GM12878 (cell line): ENCODE data around the gene USH1C. TPM values are rescaled to one million over a fixed set of nuclear protein-coding genes. Genes with fewer than 3 reads are reported as not detected.

Experiments used
- ATAC-seq: fragments of 200-7000 bp; cut with Tn5 transposase; 3 replicates; pipeline ENCODE4 v1.9.1; 2020; ENCODE audit warnings: mild to moderate bottlenecking, moderate library complexity
- BruUV-seq: library from RNA; stranded (reverse); fragments of 400-500 nt; replicated peaks from 2 replicates; lab custom pipeline; 2021; lab: Mats Ljungman, UMichigan
- CTCF ChIA-PET: fragments of 300-600 bp; sonication (Branson Sonifier 250); formaldehyde crosslinking; extraction: SDS; loops from one replicate; lab custom pipeline; 2021; ENCODE audit warnings: inconsistent platforms; lab: Yijun Ruan, JAX
- POLR2A ChIA-PET: fragments of 350-600 bp; formaldehyde crosslinking; extraction: SDS; loops from one replicate; lab custom pipeline; 2021; ENCODE audit warnings: inconsistent platforms; lab: Charles Lee
- RAD21 ChIA-PET: fragments of 300-600 bp; sonication (Branson Sonifier 250); formaldehyde crosslinking; loops from one replicate; lab custom pipeline; 2023; ENCODE audit warnings: antibody characterized with exemption; ENCODE audit not compliant: unreplicated experiment; lab: Charles Lee
- SMC1A ChIA-PET: fragments of 300-600 bp; sonication (Branson Sonifier 250); formaldehyde crosslinking; loops from one replicate; lab custom pipeline; 2023; ENCODE audit not compliant: unreplicated experiment, uncharacterized antibody; lab: Charles Lee
- DNase-seq: peaks from one replicate; pipeline ENCODE4 v3.0.0-alpha.2; 2011; ENCODE audit warnings: low read depth, low spot score
- FAIRE-seq: peaks from 3 replicates; lab custom pipeline; 2011; peaks lifted over from hg19 to GRCh38; lab: Jason Lieb, UNC
- H2AFZ ChIP-seq: 2 replicates; pipeline ENCODE4 v1.6.0; 2011; ENCODE audit warnings: low read depth, low read length, control low read depth; ENCODE audit not compliant: control insufficient read depth
- H3K27ac ChIP-seq: 2 replicates; pipeline ENCODE4 v1.5.1; 2011; ENCODE audit warnings: control low read depth; ENCODE audit not compliant: control insufficient read depth, insufficient read depth
- H3K27me3 ChIP-seq, 2 experiments: replicated peaks in 1 of 2; 2 replicates each; pipeline versions ENCODE4 v1.6.0 to v1.6.1; 2011; ENCODE audit warnings: low read length in 1 of 2; ENCODE audit not compliant: control insufficient read depth in 2 of 2, insufficient read depth in 2 of 2
- H3K36me3 ChIP-seq, 2 experiments: 2 replicates each; pipeline ENCODE4 v1.5.1; 2011; ENCODE audit warnings: low read length in 1 of 2; ENCODE audit not compliant: control insufficient read depth in 2 of 2, insufficient read depth in 2 of 2
- H3K4me1 ChIP-seq: 2 replicates; pipeline ENCODE4 v1.6.1; 2011; ENCODE audit warnings: mild to moderate bottlenecking, low read length, moderate library complexity, mixed read lengths; ENCODE audit not compliant: control insufficient read depth, insufficient read depth
- H3K4me2 ChIP-seq: 2 replicates; pipeline ENCODE4 v1.6.0; 2011; ENCODE audit warnings: control low read depth; ENCODE audit not compliant: control insufficient read depth, insufficient read depth
- H3K4me3 ChIP-seq: fragments of 200-600 bp; sonication (generic); 2 replicates; pipeline ENCODE4 v1.5.1; 2016
- H3K79me2 ChIP-seq: 2 replicates; pipeline ENCODE4 v1.6.0; 2011; ENCODE audit warnings: low read length; ENCODE audit not compliant: control insufficient read depth, insufficient read depth
- H3K9ac ChIP-seq: 2 replicates; pipeline ENCODE4 v1.8.0; 2011; ENCODE audit warnings: low read length, control low read depth, mixed read lengths; ENCODE audit not compliant: control insufficient read depth, insufficient read depth
- H3K9me3 ChIP-seq: replicated peaks from 3 replicates; pipeline ENCODE4 v1.5.1; 2011; ENCODE audit warnings: mild to moderate bottlenecking, low read length; ENCODE audit not compliant: control insufficient read depth, insufficient read depth
- H4K20me1 ChIP-seq: 2 replicates; pipeline ENCODE4 v1.6.0; 2011; ENCODE audit not compliant: control insufficient read depth, insufficient read depth
- NFYA ChIP-seq: IDR thresholded peaks from 2 replicates; pipeline ENCODE4 v1.6.1; 2011; ENCODE audit warnings: low read depth, mild to moderate bottlenecking, low read length, improper control_type of control experiment, borderline replicate concordance
- NFYB ChIP-seq: IDR thresholded peaks from 2 replicates; pipeline ENCODE4 v1.6.1; 2011; ENCODE audit warnings: low read depth, mild to moderate bottlenecking, low read length, improper control_type of control experiment, moderate library complexity; ENCODE audit not compliant: insufficient read depth
- NR2C1 ChIP-seq: fragments of 450-650 bp; IDR thresholded peaks from 2 replicates; pipeline ENCODE4 v1.6.1; 2017; ENCODE audit warnings: antibody characterized with exemption, mild to moderate bottlenecking, moderate library complexity
- ZNF207 ChIP-seq: fragments of 450-650 bp; IDR thresholded peaks from 2 replicates; pipeline ENCODE4 v1.6.1; 2014; ENCODE audit warnings: antibody characterized with exemption, mild to moderate bottlenecking, borderline replicate concordance
- WGBS: methylation state at CpG from one replicate; pipeline ENCODE4 v1.1.6; 2016; ENCODE audit warnings: low lambda C conversion rate; ENCODE audit not compliant: insufficient replicate concordance, insufficient coverage; ENCODE audit errors: missing lambda C conversion rate; 5-methylcytosine and 5-hydroxymethylcytosine counted together
- in situ Hi-C: fragments of 300-500 bp; cut with MboI; formaldehyde crosslinking; loops from 9 replicates; pipeline ENCODE4 v1.14.3; 2018; ENCODE audit warnings: mixed read lengths
- intact Hi-C: fragments of 100-400 bp; cut with micrococcal nuclease; formaldehyde crosslinking; loops from one replicate; pipeline ENCODE4 v1.14.2; 2022; ENCODE audit not compliant: unreplicated experiment
- polyA plus RNA-seq, 11 experiments: library from polyadenylated mRNA; depleted of rRNA in 4 of 11; unstranded in 6 of 11; stranded (reverse) in 5 of 11; fragments of >200 nt; fragmentation: Nextera tagmentation in 4 of 11; fragmentation: Illumina TruSeq in 1 of 11; extraction: Ambion mirVana in 4 of 11; extraction: Trizol in 1 of 11; gene quantifications; 1 replicate in 1 of 11; 2 replicates in 10 of 11; pipeline versions ENCODE4 v1.2.1 to v1.2.3, GENCODE V29; 2011 to 2016; ENCODE audit warnings: inconsistent platforms in 2 of 11, missing spikeins in 2 of 11, low read depth in 1 of 11
- total RNA-seq, 4 experiments: library from RNA; depleted of rRNA in 3 of 4; stranded (reverse); fragments of >200 nt in 3 of 4; fragmentation: Illumina TruSeq in 1 of 4; extraction: Trizol in 1 of 4; gene quantifications; 2 replicates each; pipeline versions ENCODE4 v1.2.1 to v1.2.3, GENCODE V29; 2013 to 2021
- TF ChIP-seq, protein P1 (sequence below): fragments of 450-650 bp; IDR thresholded peaks from 2 replicates; pipeline ENCODE4 v1.6.1; 2017; ENCODE audit warnings: mild to moderate bottlenecking

USH1C gene
- total and polyA plus RNA-seq, 10 of the 15 experiments (the other 5 are each of a cell fraction or from before 2014, with no cell fraction given): not detected

DNA sequence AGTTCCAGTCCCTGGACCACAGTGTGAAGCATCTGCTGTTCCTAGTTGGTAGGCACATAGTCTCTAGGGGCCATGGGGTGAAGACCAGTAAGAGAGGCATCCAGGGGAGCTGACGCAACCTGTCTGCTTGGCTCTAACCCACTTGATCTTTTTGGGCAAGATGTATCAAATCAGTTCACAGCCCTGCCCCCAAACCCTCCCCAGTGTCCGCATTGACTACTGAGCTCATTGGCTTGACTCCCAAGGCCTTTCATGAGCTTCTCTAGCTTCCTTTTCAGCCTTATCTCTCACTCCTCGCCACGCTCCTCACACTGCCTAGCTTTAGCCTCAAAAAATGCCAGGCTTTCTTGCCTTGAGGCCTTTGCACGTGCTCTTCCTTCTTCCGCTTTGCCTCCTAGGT, 37.9 kb downstream of the USH1C start:
- H3K4me1 ChIP-seq: no peaks in the 10 kb centered on the region; the same call in 1 of the 2 replicates
- CTCF ChIA-PET: interaction anchor here (0.6 to 3.9 kb wide), 5 partner anchors 17 to 276 kb away, joined by 3 to 30 read pairs (median 3); partner anchors contain the start of gene KCNJ11
- no peak overlapping the region for H2AFZ ChIP-seq
- FAIRE-seq: no peak
- TF ChIP-seq NR2C1: no peak
- no peak for TF ChIP-seq NFYA
- no peak for TF ChIP-seq ZNF207
- TF ChIP-seq, protein P1, sequence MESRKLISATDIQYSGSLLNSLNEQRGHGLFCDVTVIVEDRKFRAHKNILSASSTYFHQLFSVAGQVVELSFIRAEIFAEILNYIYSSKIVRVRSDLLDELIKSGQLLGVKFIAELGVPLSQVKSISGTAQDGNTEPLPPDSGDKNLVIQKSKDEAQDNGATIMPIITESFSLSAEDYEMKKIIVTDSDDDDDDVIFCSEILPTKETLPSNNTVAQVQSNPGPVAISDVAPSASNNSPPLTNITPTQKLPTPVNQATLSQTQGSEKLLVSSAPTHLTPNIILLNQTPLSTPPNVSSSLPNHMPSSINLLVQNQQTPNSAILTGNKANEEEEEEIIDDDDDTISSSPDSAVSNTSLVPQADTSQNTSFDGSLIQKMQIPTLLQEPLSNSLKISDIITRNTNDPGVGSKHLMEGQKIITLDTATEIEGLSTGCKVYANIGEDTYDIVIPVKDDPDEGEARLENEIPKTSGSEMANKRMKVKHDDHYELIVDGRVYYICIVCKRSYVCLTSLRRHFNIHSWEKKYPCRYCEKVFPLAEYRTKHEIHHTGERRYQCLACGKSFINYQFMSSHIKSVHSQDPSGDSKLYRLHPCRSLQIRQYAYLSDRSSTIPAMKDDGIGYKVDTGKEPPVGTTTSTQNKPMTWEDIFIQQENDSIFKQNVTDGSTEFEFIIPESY: no peak
- TF ChIP-seq NFYB: no peak
- no peaks in the 10 kb centered on the region for H3K36me3 ChIP-seq
- no peak overlapping the region for H3K4me3 ChIP-seq
- no peaks in the 10 kb centered on the region for H3K9me3 ChIP-seq
- H3K79me2 ChIP-seq: no peaks in the 10 kb centered on the region
- in situ Hi-C loops: loop anchor here (5.0 to 10.0 kb wide), 2 partner anchors 122 to 279 kb away; partner anchors contain the start of gene KCNJ11
- H3K27ac ChIP-seq: no peak overlapping the region
- WGBS: 60% methylated on average over 6 of the region's 6 CpGs
- DNase-seq: no peak
- H3K9ac ChIP-seq: no peak overlapping the region
- intact Hi-C loops: no loop called here
- ATAC-seq: no peak
- RAD21 ChIA-PET: interaction anchor here (1.4 to 3.3 kb wide), 3 partner anchors 122 to 686 kb away, joined by 4 to 19 read pairs (median 6); no protein-coding TSS in a partner anchor
- POLR2A ChIA-PET: no interaction called here
- BruUV-seq: no TSS peak
- no peaks in the 10 kb centered on the region; the same call in 1 of the 2 replicates for H4K20me1 ChIP-seq
- H3K4me2 ChIP-seq: no peak overlapping the region
- SMC1A ChIA-PET: interaction anchor here (0.6 to 2.6 kb wide), 2 partner anchors 10 to 276 kb away, joined by 3 to 8 read pairs; no protein-coding TSS in a partner anchor
- no peaks in the 10 kb centered on the region; a peak in 2 of 4 replicates for H3K27me3 ChIP-seq
